ENCODE measurements around the gene ENTREP3. TPM values are rescaled to one million over a fixed set of nuclear protein-coding genes. Genes with fewer than 3 reads are reported as not detected.
"Not testable (repeated sequence)": the region's sequence is repeated elsewhere in the genome, so short reads cannot be mapped to it uniquely, and the experiment has no call there.

ENTREP3 gene
- total and polyA plus RNA-seq, 2 experiments from 2014 or later, result 39.5 to 59.2 TPM

GRCh38 chr1:155293086-155293749, 37.9 kb upstream of the ENTREP3 start:
- Histone ChIP-seq H3K4me3 (no peak overlapping the region), H3K4me1 (ENCODE audit: low read depth) (peaks cover 12% of the 10 kb centered on the region), H3K27me3 (peaks cover 42% of the 10 kb centered on the region), H3K9me3 (ENCODE audit: low read depth) (no peaks in the 10 kb centered on the region), H3K27ac (no peak overlapping the region), H3K36me3 (no peaks in the 10 kb centered on the region)
- TF ChIP-seq CTCF (IDR thresholded peaks at IDR 0.05; ENCODE audit: low read depth, low read length), result no peak
- DNase-seq (ENCODE audit: low read depth in 1 of 2, low spot score in 1 of 2), result no peak

DNA sequence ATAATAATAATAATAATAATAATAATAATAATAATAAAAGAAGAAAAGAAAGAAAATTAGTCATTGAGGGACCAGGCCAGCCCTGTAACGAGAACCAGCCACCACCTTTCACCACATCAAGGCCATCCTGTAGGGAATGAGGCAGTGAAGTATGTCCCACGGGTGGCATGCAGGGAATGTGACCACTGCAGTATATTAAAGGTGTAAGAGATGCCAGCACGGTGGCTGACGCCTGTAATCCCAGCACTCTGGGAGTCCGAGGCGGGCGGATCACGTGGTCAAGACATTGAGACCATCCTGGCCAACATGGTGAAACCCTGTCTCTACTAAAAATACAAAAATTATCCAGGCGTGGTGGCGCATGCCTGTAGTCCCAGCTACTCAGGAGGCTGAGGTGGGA, 35.7 kb upstream of the ENTREP3 start:
- not testable (repeated sequence) for H3K36me3 ChIP-seq; H3K4me1 ChIP-seq (ENCODE audit: low read depth); H3K27ac ChIP-seq; DNase-seq (ENCODE audit: low read depth in 1 of 2, low spot score in 1 of 2); H3K4me3 ChIP-seq; H3K9me3 ChIP-seq (ENCODE audit: low read depth)
- peaks cover 37% of the 10 kb centered on the region for H3K27me3 ChIP-seq

DNA sequence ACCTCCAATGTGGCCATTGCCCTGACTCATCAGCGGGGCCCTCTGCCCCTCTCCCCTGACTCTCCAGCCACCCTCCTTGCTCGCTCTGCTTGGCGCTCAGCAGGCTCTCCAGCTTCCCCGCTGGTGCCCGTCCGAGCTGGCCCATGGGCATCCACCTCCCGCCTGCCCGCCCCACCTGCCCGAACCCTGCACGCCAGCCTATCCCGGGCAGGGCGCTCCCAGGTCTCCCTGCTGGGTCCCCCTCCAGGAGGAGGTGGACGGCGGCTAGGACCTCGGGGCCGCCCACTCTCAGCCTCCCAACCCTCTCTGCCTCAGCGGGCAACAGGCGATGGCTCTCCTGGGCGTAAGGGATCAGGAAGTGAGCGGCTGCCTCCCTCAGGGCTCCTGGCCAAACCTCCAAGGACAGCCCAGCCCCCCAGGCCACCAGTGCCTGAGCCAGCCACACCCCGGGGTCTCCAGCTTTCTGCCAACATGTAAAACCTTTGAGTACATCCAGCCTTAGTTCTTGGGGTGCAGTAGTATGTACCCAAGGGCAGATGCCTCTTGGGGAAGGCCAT, 32.8 kb upstream of the ENTREP3 start:
- Histone ChIP-seq H3K27me3 (peaks cover 8% of the 10 kb centered on the region), H3K27ac (no peak overlapping the region), H3K36me3 (no peaks in the 10 kb centered on the region), H3K9me3 (ENCODE audit: low read depth) (no peaks in the 10 kb centered on the region), H3K4me3 (no peak overlapping the region), H3K4me1 (ENCODE audit: low read depth) (no peaks in the 10 kb centered on the region)
- TF ChIP-seq CTCF (IDR thresholded peaks at IDR 0.05; ENCODE audit: low read depth, low read length), result no peak
- DNase-seq (ENCODE audit: low read depth in 1 of 2, low spot score in 1 of 2), result no peak

DNA sequence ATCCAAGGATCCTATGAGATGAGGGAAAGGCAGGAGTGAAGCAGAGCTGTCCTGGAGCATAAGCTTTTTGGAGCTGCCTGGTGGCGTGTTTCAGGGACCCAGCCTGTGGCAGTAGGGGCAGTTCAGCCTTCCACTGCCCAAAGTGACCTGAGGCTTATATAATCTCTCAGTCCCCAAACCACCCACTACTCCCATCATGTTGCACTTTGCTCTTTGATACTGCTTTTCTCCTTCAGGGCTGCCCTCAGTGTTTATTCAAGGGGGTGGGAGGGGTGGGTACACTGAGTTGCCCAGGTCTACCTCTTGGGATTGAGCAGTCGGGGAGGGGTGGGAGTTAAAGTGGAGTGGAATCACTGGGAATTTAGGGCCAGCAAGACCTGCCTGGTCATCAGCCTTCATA, 31.3 kb upstream of the ENTREP3 start:
- Histone ChIP-seq H3K9me3 (ENCODE audit: low read depth) (no peaks in the 10 kb centered on the region), H3K36me3 (no peaks in the 10 kb centered on the region), H3K4me1 (ENCODE audit: low read depth) (no peaks in the 10 kb centered on the region), H3K27me3 (no peaks in the 10 kb centered on the region), H3K27ac (no peak overlapping the region), H3K4me3 (no peak overlapping the region)
- no peak for DNase-seq (ENCODE audit: low read depth in 1 of 2, low spot score in 1 of 2)
- TF ChIP-seq CTCF (IDR thresholded peaks at IDR 0.05; ENCODE audit: low read depth, low read length), result no peak

- no peak for TF ChIP-seq CTCF (IDR thresholded peaks at IDR 0.05; ENCODE audit: low read depth, low read length)
- H3K27me3 ChIP-seq, result no peaks in the 10 kb centered on the region
- no peaks in the 10 kb centered on the region for H3K4me1 ChIP-seq (ENCODE audit: low read depth)
- no peaks in the 10 kb centered on the region for H3K9me3 ChIP-seq (ENCODE audit: low read depth)
- H3K36me3 ChIP-seq, result no peaks in the 10 kb centered on the region
- H3K4me3 ChIP-seq, result no peak overlapping the region
- DNase-seq (ENCODE audit: low read depth in 1 of 2, low spot score in 1 of 2), result no peak
- no peak overlapping the region for H3K27ac ChIP-seq
Observed at GRCh38 chr1:155285631-155286044, 30.4 kb upstream of the ENTREP3 start.

DNA sequence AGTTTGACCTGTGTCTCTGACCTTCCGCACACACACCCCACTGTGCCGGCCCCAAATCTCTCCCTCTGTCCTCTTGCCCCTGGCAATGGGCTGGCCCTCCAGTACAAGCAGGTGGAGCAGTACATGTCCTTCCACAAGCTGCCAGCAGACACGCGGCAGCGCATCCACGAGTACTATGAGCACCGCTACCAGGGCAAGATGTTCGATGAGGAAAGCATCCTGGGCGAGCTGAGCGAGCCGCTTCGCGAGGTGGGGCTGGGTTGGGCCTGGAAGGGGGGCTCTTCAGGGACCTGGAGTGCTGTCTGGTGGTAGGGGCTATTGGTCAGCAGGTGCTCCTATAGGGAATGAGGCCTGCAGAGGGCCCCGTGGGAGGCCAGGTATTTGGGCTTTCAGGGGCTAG, 29.8 kb upstream of the ENTREP3 start:
- Histone ChIP-seq H3K4me3 (no peak overlapping the region), H3K4me1 (ENCODE audit: low read depth) (no peaks in the 10 kb centered on the region), H3K27me3 (no peaks in the 10 kb centered on the region), H3K27ac (no peak overlapping the region), H3K9me3 (ENCODE audit: low read depth) (no peaks in the 10 kb centered on the region), H3K36me3 (no peaks in the 10 kb centered on the region)
- TF ChIP-seq CTCF (IDR thresholded peaks at IDR 0.05; ENCODE audit: low read depth, low read length), result no peak
- no peak for DNase-seq (ENCODE audit: low read depth in 1 of 2, low spot score in 1 of 2)

Measured in cardiac muscle cell (in vitro differentiated cells and primary cell).